ENCODE measurements around the gene SNAP29.
"Not testable (repeated sequence)": the region's sequence is repeated elsewhere in the genome, so short reads cannot be mapped to it uniquely, and the experiment has no call there.

The SNAP29 gene

GRCh38 chr22:20858615-20859416 lies at the start of gene SNAP29, which contains the start of gene PI4KA:
SNAP29 (plus strand) TSS chr22:20859007; CDS start chr22:20859111, 104 bp downstream.
PI4KA (minus strand) TSS chr22:20858811; CDS start chr22:20858725, 86 bp downstream.
- DNase-seq = peak; percentile 98

DNA sequence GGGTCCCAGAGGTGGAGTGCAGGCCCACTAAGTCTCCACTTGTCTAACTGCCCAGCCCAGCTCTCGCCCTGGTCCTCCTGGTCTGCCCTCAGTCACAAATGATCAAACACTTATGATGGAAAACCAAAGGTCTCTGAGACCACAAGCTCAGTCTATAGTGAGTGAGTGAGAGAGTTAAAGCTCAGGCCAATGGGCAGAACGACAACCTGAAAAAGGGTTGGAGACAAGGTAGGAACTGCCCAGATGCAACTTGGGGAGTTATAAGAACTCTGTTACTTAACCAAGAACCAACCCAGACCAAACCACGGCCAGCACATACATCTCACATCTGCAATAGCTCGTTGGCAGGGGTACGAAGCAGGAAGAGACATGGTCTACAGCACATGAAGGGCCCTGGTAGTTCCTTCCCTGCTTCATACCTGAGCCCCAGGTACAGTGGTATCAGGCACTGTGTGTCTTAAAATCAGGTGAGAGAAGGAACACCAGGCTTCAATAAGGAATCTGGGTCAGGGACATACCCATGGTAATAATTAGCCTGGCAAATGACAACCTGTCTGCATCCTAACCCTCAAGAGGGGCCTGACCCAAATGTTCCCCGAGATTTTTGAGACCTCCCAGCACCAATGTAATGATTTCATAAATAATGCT lies 49.1 kb upstream of the SNAP29 start:
- DNase-seq = no peak

GRCh38 chr22:20810645-20811044 lies 48.2 kb upstream of the SNAP29 start:
- DNase-seq = peak; percentile 36 to 40

DNA sequence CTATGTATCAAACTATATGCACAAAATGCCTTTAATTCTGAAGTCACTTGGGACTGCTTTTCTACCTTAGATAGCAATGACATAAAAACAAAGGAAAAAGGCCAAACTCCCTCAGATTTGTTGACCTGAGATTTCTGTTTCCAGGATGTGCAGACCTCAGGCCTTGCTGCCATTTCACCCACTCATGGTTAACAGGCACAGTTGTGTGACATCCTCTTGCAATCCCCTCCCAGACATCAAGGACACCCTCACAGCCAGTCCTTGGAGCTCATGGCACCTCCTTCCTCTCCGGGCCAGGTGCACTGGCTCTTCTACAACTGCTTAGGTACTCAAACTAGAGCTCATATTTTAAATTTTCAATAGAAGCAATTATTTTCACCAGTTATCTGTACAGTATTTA lies 47.6 kb upstream of the SNAP29 start:
- DNase-seq = no peak

- no peak for DNase-seq
Measured at GRCh38 chr22:20811971-20812660, 46.7 kb upstream of the SNAP29 start.

DNA sequence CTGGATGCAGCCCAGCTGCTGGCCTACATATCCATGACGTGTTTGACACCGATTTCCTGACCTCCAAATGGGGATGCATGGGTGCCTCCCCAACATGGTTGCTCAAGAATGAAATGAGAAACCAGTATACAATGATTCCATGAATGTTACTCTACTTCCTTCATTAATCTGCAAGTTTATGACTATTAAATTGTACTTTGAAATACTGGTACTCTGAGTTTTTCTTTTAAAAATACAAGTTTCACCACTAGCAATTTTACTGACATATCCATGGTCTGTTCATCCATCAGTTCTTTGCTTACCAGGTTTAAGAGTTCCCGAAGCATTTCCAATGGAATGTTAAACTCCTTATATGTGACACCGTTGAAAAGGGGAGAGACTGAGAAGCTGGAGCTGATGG lies 45.8 kb upstream of the SNAP29 start:
- no peak for DNase-seq

- no peak for DNase-seq
Measured at GRCh38 chr22:20814221-20814808, 44.5 kb upstream of the SNAP29 start.

- DNase-seq = no peak
Measured at GRCh38 chr22:20815477-20816050, 43.2 kb upstream of the SNAP29 start.

DNA sequence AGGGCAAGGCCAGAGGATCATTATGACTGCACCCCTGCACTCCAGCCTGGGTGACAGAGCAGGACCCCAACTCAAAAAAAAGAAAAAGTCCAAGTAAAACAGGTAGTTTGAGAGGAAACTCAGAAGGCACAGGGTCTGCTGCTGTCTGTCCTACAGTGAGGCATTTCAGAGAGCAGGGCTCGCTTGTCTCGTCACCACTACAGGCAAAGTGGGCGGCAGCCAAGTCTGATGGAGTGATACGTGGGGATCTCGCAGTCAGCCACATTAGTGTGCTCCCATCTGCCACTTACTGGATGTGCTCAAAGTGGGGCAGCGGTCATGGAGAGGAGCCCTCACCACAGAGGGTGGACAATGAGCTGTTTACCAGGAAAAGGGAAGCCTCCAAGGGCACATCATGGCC lies 42.2 kb upstream of the SNAP29 start:
- no peak for DNase-seq

DNA sequence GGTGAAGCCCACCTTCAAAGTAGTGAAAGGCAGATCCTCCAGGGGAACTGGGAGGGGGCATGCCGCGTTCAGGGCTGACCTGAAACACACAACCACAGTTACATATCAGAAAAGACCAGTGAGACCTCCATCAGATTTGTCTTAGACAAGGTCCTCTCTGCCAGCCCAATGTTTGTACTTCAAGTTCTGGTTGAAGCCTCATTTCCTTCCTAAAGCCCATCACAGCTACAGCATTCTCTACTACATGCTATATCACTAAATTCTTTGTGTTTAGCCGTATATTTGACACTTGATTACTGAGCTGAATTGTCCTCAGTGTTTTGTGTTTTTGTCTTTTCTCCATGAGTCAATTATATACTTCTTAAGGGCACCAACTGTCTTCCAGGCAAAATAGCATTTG lies 40.3 kb upstream of the SNAP29 start:
- no peak for DNase-seq

DNA sequence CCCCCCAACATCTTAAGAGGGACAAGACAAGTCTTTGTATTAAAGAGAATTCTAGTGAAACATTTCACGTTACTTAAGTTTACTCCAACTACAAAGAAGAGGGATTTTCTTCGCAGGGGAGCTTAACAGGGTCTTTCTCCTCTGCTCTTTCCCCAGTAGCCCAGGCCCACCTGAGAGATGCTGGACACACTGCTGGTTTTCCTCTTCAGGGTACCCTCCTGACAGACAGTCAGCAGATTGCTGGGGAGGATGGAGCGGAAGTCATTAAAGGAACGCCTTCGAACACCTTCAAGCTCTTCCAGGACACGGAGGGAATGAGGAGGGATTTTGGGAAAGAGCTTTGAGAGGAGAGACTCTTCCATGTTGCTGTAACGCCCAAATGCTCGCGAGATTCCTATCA lies 39.3 kb upstream of the SNAP29 start:
- DNase-seq = no peak

DNA sequence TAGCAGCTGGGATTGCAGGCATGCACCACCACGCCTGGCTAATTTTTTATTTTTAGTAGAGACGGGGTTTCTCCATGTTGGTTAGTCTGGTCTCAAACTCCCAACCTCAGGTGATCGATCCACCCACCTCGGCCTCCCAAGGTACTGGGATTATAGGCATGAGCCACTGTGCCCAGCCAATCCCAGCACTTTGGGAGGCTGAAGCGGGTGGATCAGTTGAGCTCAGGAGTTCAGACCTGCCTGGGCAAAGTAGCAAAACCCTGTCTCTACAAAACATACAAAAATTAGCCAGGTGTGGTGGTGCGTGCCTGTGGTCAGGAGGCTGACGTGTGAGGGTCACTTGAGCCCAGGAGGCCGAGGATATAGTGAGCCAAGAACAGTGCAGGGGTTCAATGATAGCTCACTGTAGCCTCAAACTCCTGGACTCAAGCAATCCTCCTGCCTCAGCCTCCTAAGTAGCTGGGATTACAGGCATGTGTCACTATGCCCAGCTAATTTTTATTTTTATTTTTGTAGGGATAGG lies 37.0 kb upstream of the SNAP29 start:
- DNase-seq = not testable (repeated sequence)

DNA sequence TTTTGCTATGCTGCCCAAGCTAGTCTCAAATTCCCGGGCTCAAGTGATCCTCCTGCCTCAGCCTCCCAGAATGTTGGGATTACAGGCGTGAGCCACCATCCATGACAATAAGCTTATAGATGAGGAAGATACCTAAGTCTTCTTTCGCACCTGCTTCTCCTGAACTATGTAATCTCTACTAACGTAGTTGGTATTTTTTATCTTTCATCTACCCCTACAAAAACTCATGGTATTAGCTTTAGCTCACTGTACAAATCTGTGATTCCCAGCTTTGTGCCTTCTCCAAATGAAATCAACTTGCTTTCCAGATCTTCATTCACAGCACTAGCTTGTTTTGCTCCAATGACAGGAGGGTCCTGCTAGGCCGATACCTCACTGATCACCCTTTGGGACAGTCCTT lies 36.6 kb upstream of the SNAP29 start:
- no peak for DNase-seq

GRCh38 chr22:20823264-20823663 lies 35.5 kb upstream of the SNAP29 start:
- DNase-seq = no peak

GRCh38 chr22:20825216-20825615 lies 33.6 kb upstream of the SNAP29 start:
- not testable (repeated sequence) for DNase-seq

DNA sequence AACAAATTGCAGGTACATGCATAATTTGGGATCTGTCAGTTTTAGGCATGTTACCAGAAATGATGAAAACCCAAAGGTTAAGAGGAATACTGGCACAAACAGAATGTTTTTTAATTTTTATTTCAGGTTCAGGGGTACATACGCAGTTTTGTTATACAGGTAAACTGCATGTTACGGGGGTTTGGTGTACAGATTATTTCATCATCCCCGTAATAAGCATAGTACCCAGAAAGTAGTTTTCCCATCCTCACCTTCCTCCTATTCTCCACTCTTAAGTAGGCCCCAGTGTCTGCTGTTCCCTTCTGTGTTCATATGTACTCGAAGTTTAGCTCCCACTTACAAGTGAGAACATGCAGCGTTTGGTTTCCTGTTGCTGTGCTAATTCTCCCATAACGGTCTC lies 33.2 kb upstream of the SNAP29 start:
- DNase-seq = no peak

DNA sequence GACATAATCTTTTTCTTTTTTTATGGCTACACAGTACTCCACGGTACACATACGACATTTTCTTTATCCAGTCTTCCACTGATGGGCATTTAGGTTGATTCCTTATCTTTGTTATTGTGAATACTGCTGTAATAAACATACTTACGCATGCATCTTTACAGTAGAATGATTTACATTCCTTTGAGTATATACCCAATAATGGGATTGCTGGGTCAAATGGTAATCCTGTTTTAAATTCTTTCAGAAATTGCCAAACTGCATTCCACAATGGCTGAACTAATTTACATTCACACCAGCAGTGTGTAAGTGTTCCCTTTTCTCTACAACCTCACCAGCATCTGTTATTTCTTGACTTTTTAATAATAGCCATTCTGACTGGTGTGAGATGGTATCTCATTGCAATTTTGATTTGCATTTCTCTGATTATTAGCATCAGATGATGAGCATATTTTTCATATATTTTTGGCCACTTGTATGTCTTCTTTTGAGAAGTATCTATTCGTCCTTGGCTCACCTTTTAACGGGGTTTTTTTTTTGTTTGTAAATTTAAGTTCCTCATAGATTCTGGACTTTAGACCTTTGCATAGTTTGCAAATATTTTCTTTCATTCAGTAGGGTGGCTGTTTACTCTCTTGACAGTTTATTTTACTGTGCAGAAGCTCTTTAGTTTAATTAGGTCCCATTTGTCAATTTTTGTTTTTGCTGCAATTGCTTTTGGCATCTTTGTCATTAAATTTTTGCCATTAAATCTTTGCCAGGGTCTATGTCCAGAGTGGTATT lies 32.2 kb upstream of the SNAP29 start:
- DNase-seq = not testable (repeated sequence)

GRCh38 chr22:20829491-20830134 lies 29.2 kb upstream of the SNAP29 start:
- no peak for DNase-seq

DNA sequence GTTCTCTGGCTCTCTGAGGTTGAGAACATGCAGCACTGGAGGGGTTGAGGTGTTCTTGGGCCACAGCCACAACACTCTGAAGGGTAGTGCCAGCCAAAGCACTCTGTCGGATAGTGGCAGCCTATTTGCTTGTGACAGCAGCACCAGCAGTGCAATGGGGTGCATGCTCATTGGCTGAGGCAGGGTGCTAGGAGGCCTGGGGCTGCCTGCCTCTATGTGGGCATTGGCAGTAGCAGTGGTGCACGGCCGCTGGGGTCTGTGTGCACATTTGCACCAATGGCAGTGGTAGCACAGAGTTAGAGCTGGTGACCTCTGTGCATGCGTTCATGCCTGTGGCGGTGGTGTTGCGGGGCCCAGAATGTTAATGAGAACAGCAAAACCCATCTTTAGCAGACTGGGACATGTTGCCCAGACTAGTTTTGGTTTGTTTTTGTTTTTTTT lies 25.6 kb upstream of the SNAP29 start:
- no peak for DNase-seq

DNA sequence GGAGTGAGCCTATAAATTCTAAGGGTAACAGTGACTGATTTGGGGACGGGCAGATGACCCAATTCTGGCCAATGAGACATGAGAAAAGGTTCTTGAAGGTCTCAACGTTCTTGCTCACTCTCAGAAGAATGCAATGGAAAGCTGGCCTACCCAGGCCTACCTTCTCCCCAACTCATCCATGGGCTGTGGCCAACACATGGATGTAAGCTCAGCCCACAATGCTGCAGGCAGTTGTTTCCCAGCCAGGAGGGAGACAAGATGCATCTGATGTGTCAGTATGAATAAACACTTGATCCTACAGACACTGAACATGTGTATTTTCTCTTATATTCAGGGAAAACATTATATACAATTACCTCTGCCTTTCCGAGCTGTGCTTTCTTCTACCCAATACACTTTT lies 24.6 kb upstream of the SNAP29 start:
- DNase-seq = no peak

- DNase-seq = no peak
Measured at GRCh38 chr22:20834725-20835124, 24.1 kb upstream of the SNAP29 start.

Measured in activated T-cell treated with anti-CD3 and anti-CD28 coated beads, Interleukin-2, amount 50 U/mL, for 48 hours (primary cell).